ENCODE data around the gene ENPP5.

ENPP5 gene, protein sequence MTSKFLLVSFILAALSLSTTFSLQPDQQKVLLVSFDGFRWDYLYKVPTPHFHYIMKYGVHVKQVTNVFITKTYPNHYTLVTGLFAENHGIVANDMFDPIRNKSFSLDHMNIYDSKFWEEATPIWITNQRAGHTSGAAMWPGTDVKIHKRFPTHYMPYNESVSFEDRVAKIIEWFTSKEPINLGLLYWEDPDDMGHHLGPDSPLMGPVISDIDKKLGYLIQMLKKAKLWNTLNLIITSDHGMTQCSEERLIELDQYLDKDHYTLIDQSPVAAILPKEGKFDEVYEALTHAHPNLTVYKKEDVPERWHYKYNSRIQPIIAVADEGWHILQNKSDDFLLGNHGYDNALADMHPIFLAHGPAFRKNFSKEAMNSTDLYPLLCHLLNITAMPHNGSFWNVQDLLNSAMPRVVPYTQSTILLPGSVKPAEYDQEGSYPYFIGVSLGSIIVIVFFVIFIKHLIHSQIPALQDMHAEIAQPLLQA

DNA sequence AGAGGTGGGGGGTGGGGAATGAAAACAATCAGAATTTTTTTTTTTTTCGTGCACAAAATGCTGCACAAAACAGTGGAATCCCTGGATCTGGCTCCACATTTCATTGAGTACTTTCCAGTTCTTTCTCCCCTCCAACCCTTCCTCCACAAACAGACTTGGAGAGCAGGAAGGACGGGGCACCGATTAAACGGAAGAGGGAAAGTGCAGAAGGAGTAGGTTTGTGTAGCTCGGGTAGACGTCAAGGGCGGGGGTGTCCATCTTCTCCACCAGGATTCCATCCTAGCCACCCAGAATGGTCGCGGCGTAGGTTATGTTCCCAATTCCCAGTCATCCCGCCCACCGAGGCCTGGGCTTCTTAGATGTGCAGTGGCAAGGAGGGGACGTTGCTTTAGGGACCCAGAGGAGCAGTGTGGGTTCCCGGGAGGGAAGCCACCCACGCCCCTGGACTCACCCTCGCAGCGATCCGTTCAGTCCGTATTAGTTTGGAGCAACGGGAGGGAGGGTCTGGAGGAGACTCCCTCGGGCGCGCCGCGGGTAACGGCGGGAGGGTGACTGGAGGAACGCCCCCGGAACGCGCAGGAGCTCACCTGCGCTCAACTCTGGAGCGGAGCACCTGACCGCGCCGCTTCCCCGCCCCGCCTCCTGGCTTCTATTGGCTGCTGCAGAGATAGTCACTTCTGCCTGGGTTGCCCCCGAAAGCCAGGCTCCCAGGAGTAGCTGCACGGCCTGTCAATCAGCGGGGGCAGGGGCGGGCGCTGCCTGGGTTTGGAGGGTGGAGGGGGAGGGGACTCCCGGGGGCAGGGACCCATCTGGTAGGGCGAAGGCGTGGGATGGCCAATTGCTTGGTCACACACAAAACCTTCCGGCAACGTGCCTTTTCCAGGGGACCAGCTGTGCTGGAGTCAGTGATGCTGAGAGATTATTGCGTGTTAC is at the start of gene ENPP5:
TSS of gene ENPP5 (minus strand) at position 624 of the 933 bp plus-strand sequence. CDS start 2,718 bp downstream, outside the sequence.
- no peaks in the 10 kb centered on the region for H3K36me3 ChIP-seq (ENCODE audit: control insufficient read depth in 2 of 2, insufficient read depth in 2 of 2, low read length in 2 of 2)
- H3K27me3 ChIP-seq (ENCODE audit: control insufficient read depth in 2 of 2, insufficient read depth in 2 of 2, low read length in 2 of 2), result peaks cover 0 to 6% of the 10 kb centered on the region in 2 donors
- H3K4me3 ChIP-seq (ENCODE audit: low read length in 2 of 2), result peak within 1 kb of the TSS; percentile 90 to 93
- no peaks in the 10 kb centered on the region for H3K9me3 ChIP-seq (ENCODE audit: control insufficient read depth in 2 of 2, low read length in 2 of 2)
- H3K9ac ChIP-seq (ENCODE audit: low read depth in 1 of 2, low read length in 2 of 2), result peak within 1 kb of the TSS; percentile 56 to 76
- no peaks in the 10 kb centered on the region for H3K4me1 ChIP-seq (ENCODE audit: control insufficient read depth in 2 of 2, insufficient read depth in 2 of 2, low read length in 2 of 2)
- H3K27ac ChIP-seq (ENCODE audit: low read depth in 2 of 2, low read length in 2 of 2), result peak within 1 kb of the TSS; percentile 23 to 28

DNA sequence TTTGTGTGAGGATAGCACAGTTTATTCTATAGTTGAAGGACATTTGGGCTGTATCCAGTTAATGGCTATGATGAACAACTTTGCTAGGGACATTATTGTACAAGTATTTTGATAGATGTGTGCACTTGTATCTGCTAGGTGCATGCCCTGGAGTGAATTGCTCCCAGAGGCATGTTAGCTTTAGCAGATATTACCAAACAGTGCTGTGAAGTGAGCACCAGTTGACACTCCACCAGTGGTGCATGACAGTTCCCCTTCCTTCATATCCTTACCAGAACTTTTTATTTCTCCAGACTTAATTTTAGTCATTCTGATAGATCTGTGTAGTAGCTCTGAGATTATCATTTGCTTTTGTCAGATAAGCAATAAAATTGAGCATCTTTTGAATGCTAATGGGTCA is 48.9 kb upstream of the ENPP5 start:
- no peak overlapping the region for H3K9ac ChIP-seq (ENCODE audit: low read depth in 1 of 2, low read length in 2 of 2)
- no peaks in the 10 kb centered on the region for H3K4me1 ChIP-seq (ENCODE audit: control insufficient read depth in 2 of 2, insufficient read depth in 2 of 2, low read length in 2 of 2)
- no peaks in the 10 kb centered on the region for H3K9me3 ChIP-seq (ENCODE audit: control insufficient read depth in 2 of 2, low read length in 2 of 2)
- H3K36me3 ChIP-seq (ENCODE audit: control insufficient read depth in 2 of 2, insufficient read depth in 2 of 2, low read length in 2 of 2), result no peaks in the 10 kb centered on the region
- no peaks in the 10 kb centered on the region for H3K27me3 ChIP-seq (ENCODE audit: control insufficient read depth in 2 of 2, insufficient read depth in 2 of 2, low read length in 2 of 2)
- no peak overlapping the region for H3K27ac ChIP-seq (ENCODE audit: low read depth in 2 of 2, low read length in 2 of 2)
- no peak overlapping the region for H3K4me3 ChIP-seq (ENCODE audit: low read length in 2 of 2)

DNA sequence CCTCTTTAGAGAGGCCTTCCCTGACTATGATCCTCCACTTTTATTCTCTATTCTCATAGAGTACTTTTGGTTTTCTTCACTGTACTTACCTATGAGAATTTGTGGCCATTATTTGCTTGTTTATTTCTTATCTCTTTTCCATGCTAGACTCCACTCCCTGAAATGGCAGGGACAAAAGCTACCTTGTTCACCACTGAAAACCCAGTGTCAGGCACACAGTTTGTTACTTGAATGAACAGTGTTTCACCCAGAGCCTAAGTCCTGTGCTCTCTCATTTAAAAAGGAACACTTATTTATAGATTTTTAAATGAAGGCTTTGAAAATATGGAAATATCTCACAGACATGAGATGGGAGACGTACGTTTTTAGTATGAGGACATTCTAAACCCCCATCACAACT is 47.7 kb upstream of the ENPP5 start:
- no peaks in the 10 kb centered on the region for H3K4me1 ChIP-seq (ENCODE audit: control insufficient read depth in 2 of 2, insufficient read depth in 2 of 2, low read length in 2 of 2)
- H3K9ac ChIP-seq (ENCODE audit: low read depth in 1 of 2, low read length in 2 of 2), result no peak overlapping the region
- no peak overlapping the region for H3K4me3 ChIP-seq (ENCODE audit: low read length in 2 of 2)
- H3K27me3 ChIP-seq (ENCODE audit: control insufficient read depth in 2 of 2, insufficient read depth in 2 of 2, low read length in 2 of 2), result no peaks in the 10 kb centered on the region
- no peaks in the 10 kb centered on the region for H3K9me3 ChIP-seq (ENCODE audit: control insufficient read depth in 2 of 2, low read length in 2 of 2)
- H3K36me3 ChIP-seq (ENCODE audit: control insufficient read depth in 2 of 2, insufficient read depth in 2 of 2, low read length in 2 of 2), result no peaks in the 10 kb centered on the region
- H3K27ac ChIP-seq (ENCODE audit: low read depth in 2 of 2, low read length in 2 of 2), result no peak overlapping the region

DNA sequence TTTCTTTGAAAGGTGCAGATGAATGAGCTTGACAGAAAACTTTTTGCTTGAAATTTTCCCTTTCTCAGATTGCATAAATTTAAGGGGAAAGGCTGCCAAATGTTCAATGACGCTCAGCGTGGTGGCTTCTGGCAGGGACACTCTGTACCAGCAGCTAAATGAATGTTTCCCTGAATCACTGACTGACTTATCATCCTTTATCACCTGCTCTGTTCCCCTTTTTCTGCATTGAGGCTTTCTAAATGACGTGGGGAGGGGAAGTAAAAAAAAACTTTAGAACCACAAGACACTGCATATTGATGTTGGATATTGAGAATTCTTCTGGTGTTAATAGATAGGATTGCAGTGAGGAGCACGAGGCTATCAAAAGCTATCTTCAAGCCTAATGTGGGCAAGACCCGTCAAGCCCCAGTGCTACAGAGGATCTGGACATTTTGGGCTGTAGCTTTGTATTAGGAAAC is 46.9 kb upstream of the ENPP5 start:
- Histone ChIP-seq H3K27ac (ENCODE audit: low read depth in 2 of 2, low read length in 2 of 2) (no peak overlapping the region), H3K4me1 (ENCODE audit: control insufficient read depth in 2 of 2, insufficient read depth in 2 of 2, low read length in 2 of 2) (no peaks in the 10 kb centered on the region), H3K9ac (ENCODE audit: low read depth in 1 of 2, low read length in 2 of 2) (no peak overlapping the region), H3K27me3 (ENCODE audit: control insufficient read depth in 2 of 2, insufficient read depth in 2 of 2, low read length in 2 of 2) (no peaks in the 10 kb centered on the region), H3K36me3 (ENCODE audit: control insufficient read depth in 2 of 2, insufficient read depth in 2 of 2, low read length in 2 of 2) (no peaks in the 10 kb centered on the region), H3K9me3 (ENCODE audit: control insufficient read depth in 2 of 2, low read length in 2 of 2) (no peaks in the 10 kb centered on the region), H3K4me3 (ENCODE audit: low read length in 2 of 2) (no peak overlapping the region)

DNA sequence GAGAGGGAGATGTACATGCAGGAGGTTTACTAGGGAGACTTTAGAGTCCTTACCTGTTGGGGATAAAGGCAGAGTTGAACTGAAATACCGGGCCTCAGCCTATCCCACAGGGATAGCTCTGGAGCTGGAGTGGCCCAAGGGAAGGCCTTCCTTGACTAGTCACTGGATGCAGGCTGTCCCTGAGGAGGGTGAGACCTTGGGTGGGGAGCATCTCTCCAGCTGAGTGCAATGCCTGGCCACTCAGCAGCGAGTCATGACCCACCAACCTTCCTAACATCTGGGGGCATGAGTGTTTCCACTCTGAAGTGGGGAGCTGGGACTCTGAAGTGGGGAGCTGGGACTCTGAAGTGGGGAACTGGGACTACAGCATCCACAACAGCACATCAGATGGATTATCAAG is 46.1 kb upstream of the ENPP5 start:
- no peak overlapping the region for H3K27ac ChIP-seq (ENCODE audit: low read depth in 2 of 2, low read length in 2 of 2)
- H3K4me1 ChIP-seq (ENCODE audit: control insufficient read depth in 2 of 2, insufficient read depth in 2 of 2, low read length in 2 of 2), result no peaks in the 10 kb centered on the region

DNA sequence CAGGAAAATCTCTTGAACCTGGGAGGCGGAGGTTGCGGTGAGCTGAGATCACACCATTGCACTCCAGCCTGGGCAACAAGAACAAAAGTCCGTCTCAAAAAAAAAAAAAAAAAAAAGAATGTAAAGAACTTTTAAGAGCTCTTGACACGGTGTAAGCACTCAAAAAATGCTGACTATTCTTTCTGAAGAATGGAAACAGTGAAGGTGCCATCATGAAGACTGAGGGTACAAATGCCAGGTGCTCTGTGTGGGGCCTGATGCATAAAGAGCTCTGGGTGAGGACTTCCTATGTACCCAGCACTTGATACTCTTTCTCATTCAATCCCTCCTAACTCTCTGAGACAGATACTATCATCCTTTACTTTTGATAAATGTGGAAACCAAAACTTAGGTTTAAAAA is 45.0 kb upstream of the ENPP5 start:
- H3K27me3 ChIP-seq (ENCODE audit: control insufficient read depth in 2 of 2, insufficient read depth in 2 of 2, low read length in 2 of 2), result no peaks in the 10 kb centered on the region
- H3K4me3 ChIP-seq (ENCODE audit: low read length in 2 of 2), result no peak overlapping the region
- no peaks in the 10 kb centered on the region for H3K4me1 ChIP-seq (ENCODE audit: control insufficient read depth in 2 of 2, insufficient read depth in 2 of 2, low read length in 2 of 2)
- no peak overlapping the region for H3K9ac ChIP-seq (ENCODE audit: low read depth in 1 of 2, low read length in 2 of 2)
- H3K36me3 ChIP-seq (ENCODE audit: control insufficient read depth in 2 of 2, insufficient read depth in 2 of 2, low read length in 2 of 2), result no peaks in the 10 kb centered on the region
- H3K9me3 ChIP-seq (ENCODE audit: control insufficient read depth in 2 of 2, low read length in 2 of 2), result no peaks in the 10 kb centered on the region
- no peak overlapping the region for H3K27ac ChIP-seq (ENCODE audit: low read depth in 2 of 2, low read length in 2 of 2)

More for the DNA sequence above, 46.1 kb upstream of the ENPP5 start:
- no peaks in the 10 kb centered on the region for H3K9me3 ChIP-seq (ENCODE audit: control insufficient read depth in 2 of 2, low read length in 2 of 2)
- no peaks in the 10 kb centered on the region for H3K27me3 ChIP-seq (ENCODE audit: control insufficient read depth in 2 of 2, insufficient read depth in 2 of 2, low read length in 2 of 2)
- no peak overlapping the region for H3K9ac ChIP-seq (ENCODE audit: low read depth in 1 of 2, low read length in 2 of 2)
- no peak overlapping the region for H3K4me3 ChIP-seq (ENCODE audit: low read length in 2 of 2)
- H3K36me3 ChIP-seq (ENCODE audit: control insufficient read depth in 2 of 2, insufficient read depth in 2 of 2, low read length in 2 of 2), result no peaks in the 10 kb centered on the region

DNA sequence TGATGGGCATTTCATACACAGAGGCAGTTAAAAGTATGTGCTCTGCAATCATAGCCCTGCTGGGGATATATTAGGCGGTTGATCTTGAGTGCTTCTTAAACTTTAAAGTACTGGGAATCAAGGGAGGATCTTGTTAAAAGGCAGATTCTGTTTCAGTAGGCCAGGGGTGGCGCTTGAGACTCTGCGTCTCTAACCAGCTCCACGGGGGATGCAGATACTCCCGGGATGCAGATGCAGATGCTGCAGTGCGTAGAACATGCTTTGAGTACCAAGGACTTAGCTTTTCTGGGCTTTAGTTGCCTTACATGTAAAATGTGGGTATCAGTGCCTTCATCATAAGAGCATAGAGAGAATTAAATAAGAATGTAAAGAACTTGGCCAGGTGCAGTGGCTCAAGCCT is 44.4 kb upstream of the ENPP5 start:
- Histone ChIP-seq H3K9ac (ENCODE audit: low read depth in 1 of 2, low read length in 2 of 2) (no peak overlapping the region), H3K9me3 (ENCODE audit: control insufficient read depth in 2 of 2, low read length in 2 of 2) (no peaks in the 10 kb centered on the region), H3K27ac (ENCODE audit: low read depth in 2 of 2, low read length in 2 of 2) (no peak overlapping the region), H3K36me3 (ENCODE audit: control insufficient read depth in 2 of 2, insufficient read depth in 2 of 2, low read length in 2 of 2) (no peaks in the 10 kb centered on the region), H3K4me3 (ENCODE audit: low read length in 2 of 2) (no peak overlapping the region), H3K4me1 (ENCODE audit: control insufficient read depth in 2 of 2, insufficient read depth in 2 of 2, low read length in 2 of 2) (no peaks in the 10 kb centered on the region), H3K27me3 (ENCODE audit: control insufficient read depth in 2 of 2, insufficient read depth in 2 of 2, low read length in 2 of 2) (no peaks in the 10 kb centered on the region)

DNA sequence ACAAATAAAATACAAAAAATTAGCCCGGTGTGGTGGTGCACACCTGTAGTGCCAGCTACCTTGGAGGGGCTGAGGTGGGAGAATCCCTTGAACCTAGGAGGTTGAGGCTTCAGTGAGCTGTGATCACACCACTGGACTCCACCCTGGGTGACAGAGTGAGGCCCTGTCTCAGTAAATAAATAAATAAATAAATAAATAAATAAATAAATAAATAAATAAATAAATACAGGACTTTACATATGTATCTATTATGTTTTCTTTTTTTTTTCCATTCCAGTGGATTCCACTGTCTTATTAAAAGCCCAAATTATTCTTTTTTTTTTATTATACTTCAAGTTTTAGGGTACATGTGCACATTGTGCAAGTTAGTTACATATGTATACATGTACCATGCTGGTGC is 41.1 kb upstream of the ENPP5 start:
- Histone ChIP-seq H3K9me3 (ENCODE audit: control insufficient read depth in 2 of 2, low read length in 2 of 2) (no peaks in the 10 kb centered on the region), H3K27ac (ENCODE audit: low read depth in 2 of 2, low read length in 2 of 2) (no peak overlapping the region), H3K4me1 (ENCODE audit: control insufficient read depth in 2 of 2, insufficient read depth in 2 of 2, low read length in 2 of 2) (no peaks in the 10 kb centered on the region), H3K27me3 (ENCODE audit: control insufficient read depth in 2 of 2, insufficient read depth in 2 of 2, low read length in 2 of 2) (no peaks in the 10 kb centered on the region), H3K9ac (ENCODE audit: low read depth in 1 of 2, low read length in 2 of 2) (no peak overlapping the region), H3K4me3 (ENCODE audit: low read length in 2 of 2) (no peak overlapping the region), H3K36me3 (ENCODE audit: control insufficient read depth in 2 of 2, insufficient read depth in 2 of 2, low read length in 2 of 2) (no peaks in the 10 kb centered on the region)

DNA sequence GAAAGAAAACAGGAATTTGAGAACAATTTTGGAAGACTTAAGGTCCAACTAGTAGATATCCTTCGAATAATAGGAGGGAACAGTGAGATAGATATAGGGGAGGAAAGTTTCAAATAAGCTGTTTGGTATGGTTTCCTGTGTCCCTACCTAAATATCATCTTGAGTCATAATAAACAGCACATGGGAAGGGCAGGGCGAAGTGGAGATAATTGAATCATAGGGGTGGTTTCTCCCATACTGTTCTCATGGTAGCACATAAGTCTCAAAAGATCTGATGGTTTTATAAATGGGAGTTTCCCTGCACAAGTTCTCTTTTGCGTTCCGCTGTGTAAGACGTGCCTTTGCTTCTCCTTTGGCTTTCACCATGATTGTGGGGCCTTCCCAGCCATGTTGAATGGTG is 39.5 kb upstream of the ENPP5 start:
- Histone ChIP-seq H3K36me3 (ENCODE audit: control insufficient read depth in 2 of 2, insufficient read depth in 2 of 2, low read length in 2 of 2) (no peaks in the 10 kb centered on the region), H3K27ac (ENCODE audit: low read depth in 2 of 2, low read length in 2 of 2) (no peak overlapping the region), H3K27me3 (ENCODE audit: control insufficient read depth in 2 of 2, insufficient read depth in 2 of 2, low read length in 2 of 2) (no peaks in the 10 kb centered on the region), H3K4me3 (ENCODE audit: low read length in 2 of 2) (no peak overlapping the region), H3K9me3 (ENCODE audit: control insufficient read depth in 2 of 2, low read length in 2 of 2) (no peaks in the 10 kb centered on the region), H3K4me1 (ENCODE audit: control insufficient read depth in 2 of 2, insufficient read depth in 2 of 2, low read length in 2 of 2) (no peaks in the 10 kb centered on the region), H3K9ac (ENCODE audit: low read depth in 1 of 2, low read length in 2 of 2) (no peak overlapping the region)

DNA sequence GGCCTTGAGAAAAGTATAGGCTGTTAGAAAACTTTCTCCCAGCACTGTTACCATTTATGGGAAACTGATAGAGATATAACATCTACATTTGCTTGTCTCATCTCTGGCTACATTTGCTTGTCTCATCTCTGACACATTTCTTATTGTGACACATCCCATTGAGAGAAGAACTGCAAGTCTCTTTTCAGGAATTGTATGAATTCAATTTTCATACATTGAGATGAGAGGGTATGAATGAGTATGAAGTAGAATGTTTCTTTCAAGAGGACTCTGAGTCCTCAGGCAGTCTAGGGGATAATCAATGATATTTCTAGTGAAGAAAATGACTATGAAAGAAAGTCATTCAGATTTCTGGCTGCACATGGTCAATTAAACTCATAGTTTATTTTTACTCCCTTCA is 37.5 kb upstream of the ENPP5 start:
- Histone ChIP-seq H3K9me3 (ENCODE audit: control insufficient read depth in 2 of 2, low read length in 2 of 2) (no peaks in the 10 kb centered on the region), H3K27ac (ENCODE audit: low read depth in 2 of 2, low read length in 2 of 2) (no peak overlapping the region), H3K27me3 (ENCODE audit: control insufficient read depth in 2 of 2, insufficient read depth in 2 of 2, low read length in 2 of 2) (no peaks in the 10 kb centered on the region), H3K9ac (ENCODE audit: low read depth in 1 of 2, low read length in 2 of 2) (no peak overlapping the region), H3K4me3 (ENCODE audit: low read length in 2 of 2) (no peak overlapping the region), H3K36me3 (ENCODE audit: control insufficient read depth in 2 of 2, insufficient read depth in 2 of 2, low read length in 2 of 2) (no peaks in the 10 kb centered on the region), H3K4me1 (ENCODE audit: control insufficient read depth in 2 of 2, insufficient read depth in 2 of 2, low read length in 2 of 2) (no peaks in the 10 kb centered on the region)
